ENCODE results near the gene SH3PXD2A.
"Not testable (repeated sequence)": the region's sequence is repeated elsewhere in the genome, so short reads cannot be mapped to it uniquely, and the experiment has no call there.

The SH3PXD2A gene

GRCh38 chr10:103778358-103779139 is 76.8 kb downstream of the SH3PXD2A start:
- in situ Hi-C loops (cut with MboI; ENCODE audit: low sequenced_read_pairs): no loop called here

- in situ Hi-C loops (cut with MboI; ENCODE audit: low sequenced_read_pairs): no loop called here
Observed at GRCh38 chr10:103776878-103777591, 78.3 kb downstream of the SH3PXD2A start.

DNA sequence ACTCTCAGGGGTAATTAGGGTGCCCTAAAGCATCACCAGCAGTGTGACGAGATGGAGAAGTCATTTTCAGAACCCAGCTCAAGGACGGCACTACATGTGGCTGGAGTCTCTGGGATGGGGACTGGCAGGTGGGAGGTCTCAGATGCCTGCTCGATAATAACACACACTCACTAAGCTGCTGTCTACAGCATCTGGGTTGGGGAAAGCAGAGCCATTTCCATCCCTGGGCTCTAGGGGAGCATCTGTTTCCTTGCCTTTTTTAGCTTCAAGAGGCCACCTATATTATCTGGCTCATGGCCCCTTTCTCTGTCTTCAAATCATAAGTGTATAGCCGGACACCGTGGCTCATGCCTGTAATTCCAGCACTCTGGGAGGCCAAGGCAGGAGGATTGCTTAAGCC is 79.6 kb downstream of the SH3PXD2A start:
- in situ Hi-C loops (cut with MboI; ENCODE audit: low sequenced_read_pairs): no loop called here

DNA sequence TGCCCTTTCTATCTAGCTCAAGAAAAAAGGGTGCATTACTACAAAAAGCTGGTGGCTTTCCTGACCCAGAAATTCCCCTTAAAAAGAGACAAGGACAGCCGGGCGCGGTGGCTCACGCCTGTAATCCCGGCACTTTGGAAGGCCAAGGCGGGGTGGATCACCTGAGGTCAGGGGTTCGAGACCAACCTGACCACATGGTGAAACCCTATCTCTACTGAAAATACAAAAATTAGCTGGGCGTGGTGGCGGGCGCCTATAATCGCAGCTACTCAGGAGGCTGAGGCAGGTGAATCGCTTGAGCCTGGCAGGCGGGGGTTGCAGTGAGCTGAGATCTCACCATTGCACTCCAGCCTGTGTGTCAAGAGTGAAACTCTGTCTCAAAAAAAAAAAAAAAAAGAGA is 82.5 kb downstream of the SH3PXD2A start:
- in situ Hi-C loops (cut with MboI; ENCODE audit: low sequenced_read_pairs): not testable (repeated sequence)

GRCh38 chr10:103772096-103772845 is 83.1 kb downstream of the SH3PXD2A start:
- in situ Hi-C loops (cut with MboI; ENCODE audit: low sequenced_read_pairs): no loop called here

DNA sequence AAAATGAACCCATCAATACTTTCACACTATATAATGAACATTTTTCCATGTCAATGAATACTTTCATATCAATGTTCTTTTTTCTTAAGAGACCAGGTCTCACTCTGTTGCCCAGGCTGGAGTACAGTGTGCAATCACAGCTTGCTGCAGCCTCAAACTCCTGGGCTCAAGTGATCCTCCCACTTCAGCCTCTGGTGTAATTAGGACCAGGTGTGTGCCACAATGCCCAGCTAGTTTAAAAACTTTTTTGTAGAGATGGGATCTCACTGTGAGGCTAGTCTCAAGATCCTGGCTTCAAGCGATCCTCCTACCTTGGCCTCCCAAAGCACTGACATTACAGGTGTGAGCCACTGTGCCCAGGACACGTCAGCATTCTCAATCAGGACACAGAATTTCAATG is 85.2 kb downstream of the SH3PXD2A start:
- in situ Hi-C loops (cut with MboI; ENCODE audit: low sequenced_read_pairs): no loop called here

DNA sequence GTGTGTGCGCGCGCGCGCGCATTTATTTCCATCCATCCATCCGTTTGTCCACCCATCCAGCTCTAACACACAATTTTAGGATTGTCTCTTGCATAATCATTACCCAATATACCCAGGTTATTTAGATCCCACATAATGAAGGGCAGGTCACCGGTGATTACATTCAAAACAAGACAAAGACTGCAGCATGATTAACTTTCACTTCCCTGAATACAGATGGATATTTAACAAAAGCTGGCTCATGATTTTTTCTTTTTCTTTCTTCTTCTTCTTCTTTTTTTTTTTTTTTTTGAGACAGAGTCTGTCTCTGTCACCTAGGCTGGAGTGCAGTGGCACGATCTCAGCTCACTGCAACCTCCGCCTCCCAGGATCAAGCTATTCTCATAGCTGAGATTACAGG is 86.2 kb downstream of the SH3PXD2A start:
- in situ Hi-C loops (cut with MboI; ENCODE audit: low sequenced_read_pairs): no loop called here

GRCh38 chr10:103768345-103768744 is 87.0 kb downstream of the SH3PXD2A start:
- in situ Hi-C loops (cut with MboI; ENCODE audit: low sequenced_read_pairs): no loop called here

- in situ Hi-C loops (cut with MboI; ENCODE audit: low sequenced_read_pairs): no loop called here
Observed at GRCh38 chr10:103767756-103768155, 87.6 kb downstream of the SH3PXD2A start.

GRCh38 chr10:103766751-103767505 is 88.4 kb downstream of the SH3PXD2A start:
- in situ Hi-C loops (cut with MboI; ENCODE audit: low sequenced_read_pairs): no loop called here

GRCh38 chr10:103765981-103766380 is 89.4 kb downstream of the SH3PXD2A start:
- in situ Hi-C loops (cut with MboI; ENCODE audit: low sequenced_read_pairs): no loop called here

DNA sequence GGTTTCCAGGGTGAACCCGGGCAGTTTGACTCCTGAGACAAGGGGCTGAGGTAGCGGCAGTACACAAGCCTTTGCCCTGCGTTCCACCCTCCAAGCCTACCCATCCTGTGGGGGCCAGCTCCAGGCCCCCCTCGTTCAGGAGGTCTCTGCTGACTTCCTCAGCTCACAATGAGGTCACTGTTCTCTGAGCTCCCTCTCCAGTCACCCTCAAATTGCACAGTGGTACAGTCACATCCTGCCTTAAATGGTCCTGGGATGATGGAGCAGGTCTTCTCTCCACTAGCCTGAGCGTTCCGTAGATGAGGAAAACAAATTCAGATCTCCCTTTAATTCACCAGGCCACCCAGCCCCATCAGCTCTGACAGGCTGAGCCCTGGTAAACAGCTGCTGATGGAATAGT is 90.2 kb downstream of the SH3PXD2A start:
- in situ Hi-C loops (cut with MboI; ENCODE audit: low sequenced_read_pairs): no loop called here

GRCh38 chr10:103764296-103765088 is 90.9 kb downstream of the SH3PXD2A start:
- in situ Hi-C loops (cut with MboI; ENCODE audit: low sequenced_read_pairs): no loop called here

DNA sequence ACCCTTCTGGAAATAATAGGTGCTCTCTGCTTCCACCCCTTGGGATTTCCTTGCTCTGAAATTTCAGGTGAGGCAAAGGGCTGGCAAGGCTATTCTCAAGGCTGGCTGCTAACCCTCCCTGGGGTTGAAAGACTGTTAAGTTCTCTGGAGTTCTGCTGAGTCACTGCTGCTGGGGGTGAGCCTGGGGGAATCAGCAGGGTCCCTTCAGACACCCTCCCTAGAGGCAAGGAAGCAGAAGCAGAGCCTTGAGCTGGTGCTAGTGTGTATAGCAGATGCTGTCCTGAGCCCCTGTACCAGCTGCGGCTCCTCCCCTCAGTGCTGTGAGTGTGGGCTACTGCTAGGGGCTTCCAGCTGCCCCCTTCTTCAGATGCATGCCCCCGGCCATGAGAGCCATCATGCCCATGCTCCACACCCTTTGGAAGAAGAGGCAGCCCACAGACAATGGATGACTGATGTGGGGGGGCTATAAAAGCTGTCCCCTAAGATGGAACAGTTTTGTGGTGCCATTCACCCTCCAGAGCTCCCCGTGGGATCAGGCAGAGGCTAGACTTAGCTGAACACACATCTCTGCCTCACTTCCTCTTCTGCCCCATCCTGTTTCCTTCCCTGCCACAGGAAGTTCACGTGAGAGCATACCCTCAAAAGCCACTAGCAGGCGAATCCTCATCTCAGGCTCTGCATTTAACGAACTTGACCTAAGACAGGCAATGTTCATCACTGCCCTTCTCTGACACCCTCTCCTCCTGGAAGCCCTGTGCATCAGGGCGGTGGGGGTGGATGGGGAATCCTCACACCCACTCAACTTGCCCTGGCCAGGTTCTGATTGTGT is 91.8 kb downstream of the SH3PXD2A start:
- in situ Hi-C loops (cut with MboI; ENCODE audit: low sequenced_read_pairs): no loop called here

GRCh38 chr10:103762916-103763315 is 92.5 kb downstream of the SH3PXD2A start:
- in situ Hi-C loops (cut with MboI; ENCODE audit: low sequenced_read_pairs): no loop called here

GRCh38 chr10:103762162-103762561 is 93.2 kb downstream of the SH3PXD2A start:
- in situ Hi-C loops (cut with MboI; ENCODE audit: low sequenced_read_pairs): no loop called here

- in situ Hi-C loops (cut with MboI; ENCODE audit: low sequenced_read_pairs): no loop called here
Observed at GRCh38 chr10:103761075-103761920, 94.1 kb downstream of the SH3PXD2A start.

DNA sequence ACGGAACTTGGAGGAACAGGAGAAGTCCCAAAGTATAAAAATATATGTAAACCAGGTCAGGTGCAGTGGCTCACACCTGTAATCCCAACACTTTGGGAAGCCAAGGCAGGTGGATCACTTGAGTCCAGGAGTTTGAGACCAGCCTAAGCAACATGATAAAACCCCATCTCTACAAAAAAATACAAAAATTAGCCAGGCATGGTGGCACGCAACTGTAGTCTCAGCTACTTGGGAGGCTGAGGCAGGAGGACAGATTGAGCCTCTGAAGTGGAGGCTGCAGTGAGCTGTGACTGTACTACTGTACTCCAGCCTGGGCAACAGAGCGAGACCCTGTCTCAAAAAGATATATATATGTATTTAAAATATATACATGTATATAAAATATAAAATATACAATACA is 95.1 kb downstream of the SH3PXD2A start:
- in situ Hi-C loops (cut with MboI; ENCODE audit: low sequenced_read_pairs): not testable (repeated sequence)
